Liver (tissue), 9 donors: Measurements from ENCODE around the gene GLOD5. TPM values are rescaled to one million over a fixed set of nuclear protein-coding genes. Genes with fewer than 3 reads are reported as not detected.

Experiments used
- DNase-seq: peaks from one replicate; pipeline ENCODE4 v3.0.0-alpha.2; 2017; ENCODE audit warnings: low spot score
- H3K27ac ChIP-seq, 2 donors: one replicate each; pipeline ENCODE4 v1.7.0; 2013; ENCODE audit warnings: inconsistent platforms in 2 of 2, low read length in 2 of 2, control low read depth in 1 of 2, low read depth in 1 of 2, mild to moderate bottlenecking in 1 of 2
- H3K27me3 ChIP-seq, 4 donors: one replicate each; pipeline versions ENCODE4 v1.6.1 to v1.7.0; 2013; ENCODE audit warnings: low read length in 3 of 4, inconsistent platforms in 1 of 4, mild to moderate bottlenecking in 1 of 4, moderate library complexity in 1 of 4; ENCODE audit not compliant: control insufficient read depth in 4 of 4, insufficient read depth in 4 of 4
- H3K36me3 ChIP-seq, 4 donors: one replicate each; pipeline versions ENCODE4 v1.6.1 to v1.7.0; 2013; ENCODE audit warnings: low read length in 3 of 4, mild to moderate bottlenecking in 3 of 4, low read depth in 1 of 4, moderate library complexity in 1 of 4; ENCODE audit not compliant: control insufficient read depth in 4 of 4, insufficient read depth in 3 of 4
- H3K4me1 ChIP-seq, 4 donors: one replicate each; pipeline versions ENCODE4 v1.6.1 to v1.7.0; 2013; ENCODE audit warnings: low read length in 3 of 4, mild to moderate bottlenecking in 3 of 4, moderate library complexity in 1 of 4; ENCODE audit not compliant: control insufficient read depth in 4 of 4, insufficient read depth in 4 of 4
- H3K4me3 ChIP-seq, 3 donors: one replicate each; pipeline versions ENCODE4 v1.6.1 to v1.7.0; 2013; ENCODE audit warnings: low read length in 3 of 3, control low read depth in 1 of 3, low read depth in 1 of 3, mild to moderate bottlenecking in 1 of 3
- H3K9ac ChIP-seq, 2 donors: one replicate each; pipeline ENCODE4 v1.7.0; 2013; ENCODE audit warnings: low read length in 2 of 2, mild to moderate bottlenecking in 2 of 2, moderate library complexity in 2 of 2, control low read depth in 1 of 2, low read depth in 1 of 2
- H3K9me3 ChIP-seq, 4 donors: one replicate each; pipeline versions ENCODE4 v1.6.1 to v1.7.0; 2013; ENCODE audit warnings: low read length in 3 of 4; ENCODE audit not compliant: control insufficient read depth in 4 of 4
- EGR1 ChIP-seq, 2 donors: IDR thresholded peaks; 2 replicates each; pipeline ENCODE4 v1.6.1; 2016 to 2018; ENCODE audit warnings: antibody characterized with exemption in 2 of 2, low read depth in 2 of 2
- FOXA1 ChIP-seq: IDR thresholded peaks from 2 replicates; pipeline ENCODE4 v1.6.1; 2016; ENCODE audit warnings: antibody characterized with exemption
- FOXA2 ChIP-seq: IDR thresholded peaks from 2 replicates; pipeline ENCODE4 v1.6.1; 2016; ENCODE audit warnings: antibody characterized with exemption
- GABPA ChIP-seq, 2 donors: IDR thresholded peaks in 1 of 2; conservative IDR thresholded peaks in 1 of 2; 2 replicates each; pipeline ENCODE4 v1.6.1; 2016; ENCODE audit warnings: antibody characterized with exemption in 2 of 2, mild to moderate bottlenecking in 1 of 2, moderate library complexity in 1 of 2
- HNF4A ChIP-seq, 2 donors: conservative IDR thresholded peaks; 2 replicates each; pipeline ENCODE4 v1.6.1; 2016; ENCODE audit warnings: antibody characterized with exemption in 2 of 2, mild to moderate bottlenecking in 2 of 2
- HNF4G ChIP-seq: IDR thresholded peaks from 2 replicates; pipeline ENCODE4 v1.6.1; 2016; ENCODE audit warnings: antibody characterized with exemption
- JUND ChIP-seq, 2 donors: IDR thresholded peaks; 2 replicates each; pipeline ENCODE4 v1.6.1; 2016; ENCODE audit warnings: antibody characterized with exemption in 2 of 2
- NR2F2 ChIP-seq: IDR thresholded peaks from 2 replicates; pipeline ENCODE4 v1.6.1; 2016; ENCODE audit warnings: antibody characterized with exemption
- RAD21 ChIP-seq, 2 donors: IDR thresholded peaks; 2 replicates each; pipeline ENCODE4 v1.6.1; 2016; ENCODE audit warnings: antibody characterized with exemption in 2 of 2, mild to moderate bottlenecking in 2 of 2
- RXRA ChIP-seq, 2 donors: IDR thresholded peaks; 2 replicates each; pipeline ENCODE4 v1.6.1; 2017 to 2018; ENCODE audit warnings: antibody characterized with exemption in 2 of 2, mild to moderate bottlenecking in 1 of 2
- SP1 ChIP-seq: IDR thresholded peaks from 2 replicates; pipeline ENCODE4 v1.6.1; 2018; ENCODE audit warnings: antibody characterized with exemption, mild to moderate bottlenecking
- TAF1 ChIP-seq: conservative IDR thresholded peaks from 2 replicates; pipeline ENCODE4 v1.6.1; 2016; ENCODE audit warnings: antibody characterized with exemption, mild to moderate bottlenecking
- YY1 ChIP-seq: IDR thresholded peaks from 2 replicates; pipeline ENCODE4 v1.6.1; 2016; ENCODE audit warnings: antibody characterized with exemption, mild to moderate bottlenecking
- WGBS: extraction: QIAGEN DNeasy Blood & Tissue Kit; methylation state at CpG from one replicate; pipeline ENCODE4 v1.1.7; 2013; 5-methylcytosine and 5-hydroxymethylcytosine counted together
- polyA plus RNA-seq, 2 donors: library from polyadenylated mRNA; stranded (reverse) in 1 of 2; unstranded in 1 of 2; fragments of 200-250 nt in 1 of 2; fragments of >200 nt in 1 of 2; fragmentation: Nextera tagmentation in 1 of 2; extraction: Ambion mirVana in 1 of 2; gene quantifications; one replicate each; pipeline versions ENCODE4 v1.2.1 to v1.2.3, GENCODE V29; 2013 to 2015
- total RNA-seq, 2 donors: library from RNA; depleted of rRNA; stranded (reverse); fragments of >200 nt; gene quantifications; one replicate each; pipeline ENCODE4 v1.2.3, GENCODE V29; 2014
- TF ChIP-seq, protein P1 (sequence below): IDR thresholded peaks from 2 replicates; pipeline ENCODE4 v1.6.1; 2016; ENCODE audit warnings: antibody characterized with exemption
- TF ChIP-seq, protein P2 (sequence below): fragments of 150-350 bp; IDR thresholded peaks from 2 replicates; pipeline ENCODE4 v1.5.1; 2017; ENCODE audit warnings: improper control_type of control experiment, low read depth, low read length; ENCODE audit not compliant: missing input control
- TF ChIP-seq, protein P3 (sequence below): IDR thresholded peaks from 2 replicates; pipeline ENCODE4 v1.6.1; 2016; ENCODE audit warnings: antibody characterized with exemption
- TF ChIP-seq, protein P4 (sequence below): IDR thresholded peaks from 2 replicates; pipeline ENCODE4 v1.6.1; 2016; ENCODE audit warnings: antibody characterized with exemption, mild to moderate bottlenecking
- TF ChIP-seq, protein P5 (sequence below): IDR thresholded peaks from 2 replicates; pipeline ENCODE4 v1.6.1; 2016; ENCODE audit warnings: antibody characterized with exemption
- donor health status: healthy.
- donor health status: healthy.
- donor health status: healthy.
- donor health status: healthy.
- donor health status: healthy.

GLOD5 gene
- total and polyA plus RNA-seq, 4 donors: 0.67 to 3.4 (median 2.1) TPM; not detected in 1

GRCh38 chrX:48721916-48722315 lies 39.6 kb upstream of the GLOD5 start:
- TF ChIP-seq RXRA (IDR thresholded peaks at IDR 0.05) (no peak), RAD21 (IDR thresholded peaks at IDR 0.05) (no peak), FOXA1 (no peak), JUND (IDR thresholded peaks at IDR 0.05) (no peak), GABPA (IDR thresholded peaks at IDR 0.05 in 1 of 2, conservative IDR thresholded peaks at IDR 0.05 in 1 of 2) (no peak)
- DNase-seq: no peak
- no peak overlapping the region for H3K27ac ChIP-seq
- H3K9ac ChIP-seq: no peak overlapping the region
- H3K27me3 ChIP-seq: no peaks in the 10 kb centered on the region
- H3K9me3 ChIP-seq: peaks cover 0 to 2% (median 0%) of the 10 kb centered on the region in 4 donors
- no peak overlapping the region for H3K4me3 ChIP-seq
- H3K36me3 ChIP-seq: no peaks in the 10 kb centered on the region
- H3K4me1 ChIP-seq: no peaks in the 10 kb centered on the region

- no peak overlapping the region for H3K9ac ChIP-seq
- TF ChIP-seq YY1 (no peak), HNF4A (conservative IDR thresholded peaks at IDR 0.05) (no peak), RXRA (IDR thresholded peaks at IDR 0.05) (no peak), TAF1 (no peak), GABPA (IDR thresholded peaks at IDR 0.05 in 1 of 2, conservative IDR thresholded peaks at IDR 0.05 in 1 of 2) (no peak)
- TF ChIP-seq, protein P1, sequence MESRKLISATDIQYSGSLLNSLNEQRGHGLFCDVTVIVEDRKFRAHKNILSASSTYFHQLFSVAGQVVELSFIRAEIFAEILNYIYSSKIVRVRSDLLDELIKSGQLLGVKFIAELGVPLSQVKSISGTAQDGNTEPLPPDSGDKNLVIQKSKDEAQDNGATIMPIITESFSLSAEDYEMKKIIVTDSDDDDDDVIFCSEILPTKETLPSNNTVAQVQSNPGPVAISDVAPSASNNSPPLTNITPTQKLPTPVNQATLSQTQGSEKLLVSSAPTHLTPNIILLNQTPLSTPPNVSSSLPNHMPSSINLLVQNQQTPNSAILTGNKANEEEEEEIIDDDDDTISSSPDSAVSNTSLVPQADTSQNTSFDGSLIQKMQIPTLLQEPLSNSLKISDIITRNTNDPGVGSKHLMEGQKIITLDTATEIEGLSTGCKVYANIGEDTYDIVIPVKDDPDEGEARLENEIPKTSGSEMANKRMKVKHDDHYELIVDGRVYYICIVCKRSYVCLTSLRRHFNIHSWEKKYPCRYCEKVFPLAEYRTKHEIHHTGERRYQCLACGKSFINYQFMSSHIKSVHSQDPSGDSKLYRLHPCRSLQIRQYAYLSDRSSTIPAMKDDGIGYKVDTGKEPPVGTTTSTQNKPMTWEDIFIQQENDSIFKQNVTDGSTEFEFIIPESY: no peak
- WGBS: 96% methylated on average over 2 of the region's 2 CpGs
- H3K4me3 ChIP-seq: no peak overlapping the region
- H3K36me3 ChIP-seq: no peaks in the 10 kb centered on the region
- DNase-seq: no peak
- no peaks in the 10 kb centered on the region for H3K4me1 ChIP-seq
- H3K27ac ChIP-seq: no peak overlapping the region
- H3K9me3 ChIP-seq: peaks cover 0 to 2% (median 0%) of the 10 kb centered on the region in 4 donors
- H3K27me3 ChIP-seq: no peaks in the 10 kb centered on the region
Measured at GRCh38 chrX:48726596-48726995, 35.0 kb upstream of the GLOD5 start.

- Histone ChIP-seq H3K27me3 (peaks cover 0 to 2% (median 0%) of the 10 kb centered on the region in 4 donors), H3K9me3 (peaks cover 0 to 2% (median 0%) of the 10 kb centered on the region in 4 donors), H3K4me1 (no peaks in the 10 kb centered on the region), H3K4me3 (no peak overlapping the region), H3K9ac (no peak overlapping the region), H3K36me3 (no peaks in the 10 kb centered on the region), H3K27ac (no peak overlapping the region)
- DNase-seq: no peak
- TF ChIP-seq, protein P1: no peak
- TF ChIP-seq SP1: no peak
- TF ChIP-seq JUND (IDR thresholded peaks at IDR 0.05): no peak
- no peak for TF ChIP-seq HNF4G
- no peak for TF ChIP-seq RXRA (IDR thresholded peaks at IDR 0.05)
- TF ChIP-seq YY1: no peak
- TF ChIP-seq, protein P2, sequence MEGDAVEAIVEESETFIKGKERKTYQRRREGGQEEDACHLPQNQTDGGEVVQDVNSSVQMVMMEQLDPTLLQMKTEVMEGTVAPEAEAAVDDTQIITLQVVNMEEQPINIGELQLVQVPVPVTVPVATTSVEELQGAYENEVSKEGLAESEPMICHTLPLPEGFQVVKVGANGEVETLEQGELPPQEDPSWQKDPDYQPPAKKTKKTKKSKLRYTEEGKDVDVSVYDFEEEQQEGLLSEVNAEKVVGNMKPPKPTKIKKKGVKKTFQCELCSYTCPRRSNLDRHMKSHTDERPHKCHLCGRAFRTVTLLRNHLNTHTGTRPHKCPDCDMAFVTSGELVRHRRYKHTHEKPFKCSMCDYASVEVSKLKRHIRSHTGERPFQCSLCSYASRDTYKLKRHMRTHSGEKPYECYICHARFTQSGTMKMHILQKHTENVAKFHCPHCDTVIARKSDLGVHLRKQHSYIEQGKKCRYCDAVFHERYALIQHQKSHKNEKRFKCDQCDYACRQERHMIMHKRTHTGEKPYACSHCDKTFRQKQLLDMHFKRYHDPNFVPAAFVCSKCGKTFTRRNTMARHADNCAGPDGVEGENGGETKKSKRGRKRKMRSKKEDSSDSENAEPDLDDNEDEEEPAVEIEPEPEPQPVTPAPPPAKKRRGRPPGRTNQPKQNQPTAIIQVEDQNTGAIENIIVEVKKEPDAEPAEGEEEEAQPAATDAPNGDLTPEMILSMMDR: no peak
- TF ChIP-seq FOXA2: no peak
- TF ChIP-seq RAD21 (IDR thresholded peaks at IDR 0.05): no peak
- no peak for TF ChIP-seq TAF1
- TF ChIP-seq, protein P3, sequence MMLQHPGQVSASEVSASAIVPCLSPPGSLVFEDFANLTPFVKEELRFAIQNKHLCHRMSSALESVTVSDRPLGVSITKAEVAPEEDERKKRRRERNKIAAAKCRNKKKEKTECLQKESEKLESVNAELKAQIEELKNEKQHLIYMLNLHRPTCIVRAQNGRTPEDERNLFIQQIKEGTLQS: no peak
- TF ChIP-seq, protein P4, sequence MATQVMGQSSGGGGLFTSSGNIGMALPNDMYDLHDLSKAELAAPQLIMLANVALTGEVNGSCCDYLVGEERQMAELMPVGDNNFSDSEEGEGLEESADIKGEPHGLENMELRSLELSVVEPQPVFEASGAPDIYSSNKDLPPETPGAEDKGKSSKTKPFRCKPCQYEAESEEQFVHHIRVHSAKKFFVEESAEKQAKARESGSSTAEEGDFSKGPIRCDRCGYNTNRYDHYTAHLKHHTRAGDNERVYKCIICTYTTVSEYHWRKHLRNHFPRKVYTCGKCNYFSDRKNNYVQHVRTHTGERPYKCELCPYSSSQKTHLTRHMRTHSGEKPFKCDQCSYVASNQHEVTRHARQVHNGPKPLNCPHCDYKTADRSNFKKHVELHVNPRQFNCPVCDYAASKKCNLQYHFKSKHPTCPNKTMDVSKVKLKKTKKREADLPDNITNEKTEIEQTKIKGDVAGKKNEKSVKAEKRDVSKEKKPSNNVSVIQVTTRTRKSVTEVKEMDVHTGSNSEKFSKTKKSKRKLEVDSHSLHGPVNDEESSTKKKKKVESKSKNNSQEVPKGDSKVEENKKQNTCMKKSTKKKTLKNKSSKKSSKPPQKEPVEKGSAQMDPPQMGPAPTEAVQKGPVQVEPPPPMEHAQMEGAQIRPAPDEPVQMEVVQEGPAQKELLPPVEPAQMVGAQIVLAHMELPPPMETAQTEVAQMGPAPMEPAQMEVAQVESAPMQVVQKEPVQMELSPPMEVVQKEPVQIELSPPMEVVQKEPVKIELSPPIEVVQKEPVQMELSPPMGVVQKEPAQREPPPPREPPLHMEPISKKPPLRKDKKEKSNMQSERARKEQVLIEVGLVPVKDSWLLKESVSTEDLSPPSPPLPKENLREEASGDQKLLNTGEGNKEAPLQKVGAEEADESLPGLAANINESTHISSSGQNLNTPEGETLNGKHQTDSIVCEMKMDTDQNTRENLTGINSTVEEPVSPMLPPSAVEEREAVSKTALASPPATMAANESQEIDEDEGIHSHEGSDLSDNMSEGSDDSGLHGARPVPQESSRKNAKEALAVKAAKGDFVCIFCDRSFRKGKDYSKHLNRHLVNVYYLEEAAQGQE: no peak
- no peak for TF ChIP-seq FOXA1
- no peak for TF ChIP-seq GABPA (IDR thresholded peaks at IDR 0.05 in 1 of 2, conservative IDR thresholded peaks at IDR 0.05 in 1 of 2)
- no peak for TF ChIP-seq NR2F2
- TF ChIP-seq EGR1 (IDR thresholded peaks at IDR 0.05; ENCODE audit: low read depth in 2 of 2): no peak
- TF ChIP-seq HNF4A (conservative IDR thresholded peaks at IDR 0.05): no peak
- TF ChIP-seq, protein P5, sequence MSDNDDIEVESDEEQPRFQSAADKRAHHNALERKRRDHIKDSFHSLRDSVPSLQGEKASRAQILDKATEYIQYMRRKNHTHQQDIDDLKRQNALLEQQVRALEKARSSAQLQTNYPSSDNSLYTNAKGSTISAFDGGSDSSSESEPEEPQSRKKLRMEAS: no peak
Measured at GRCh38 chrX:48728653-48729052, 32.9 kb upstream of the GLOD5 start.
